ENCODE measurements around the gene IQGAP2.
"Not testable (repeated sequence)": the region's sequence is repeated elsewhere in the genome, so short reads cannot be mapped to it uniquely, and the experiment has no call there.

IQGAP2 gene

DNA sequence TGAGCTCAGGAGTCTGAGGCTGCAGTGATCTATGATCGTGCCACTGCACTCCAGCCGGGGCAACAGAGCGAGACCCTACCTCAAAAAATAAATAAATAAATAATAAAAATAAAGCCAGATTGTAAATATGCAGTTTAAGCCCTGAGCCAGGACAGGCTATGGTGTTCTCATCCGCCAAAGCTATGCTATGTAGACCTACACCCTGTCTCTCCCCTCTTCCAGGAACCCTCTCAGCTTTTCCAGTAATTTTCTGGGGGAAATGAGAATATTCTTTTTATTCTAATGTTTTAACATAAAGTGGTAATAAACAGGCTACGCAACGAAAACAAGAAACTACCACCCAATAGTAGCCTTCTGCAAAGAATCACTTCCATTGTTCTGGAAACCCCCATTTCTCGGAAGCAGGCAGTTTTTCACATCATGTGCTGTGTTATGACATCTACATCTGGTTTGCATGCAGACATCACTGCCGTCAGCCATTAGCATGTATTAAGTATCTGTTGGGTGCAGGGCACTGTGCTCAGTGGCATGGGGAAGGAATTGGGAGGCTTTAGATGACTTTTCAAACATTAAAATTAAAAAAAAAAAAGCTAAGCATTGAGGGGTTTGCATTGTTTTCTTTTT is 274.9 kb downstream of the IQGAP2 start:
- DNase-seq (ENCODE audit: low read depth) = no peak
- TF ChIP-seq, protein P1, sequence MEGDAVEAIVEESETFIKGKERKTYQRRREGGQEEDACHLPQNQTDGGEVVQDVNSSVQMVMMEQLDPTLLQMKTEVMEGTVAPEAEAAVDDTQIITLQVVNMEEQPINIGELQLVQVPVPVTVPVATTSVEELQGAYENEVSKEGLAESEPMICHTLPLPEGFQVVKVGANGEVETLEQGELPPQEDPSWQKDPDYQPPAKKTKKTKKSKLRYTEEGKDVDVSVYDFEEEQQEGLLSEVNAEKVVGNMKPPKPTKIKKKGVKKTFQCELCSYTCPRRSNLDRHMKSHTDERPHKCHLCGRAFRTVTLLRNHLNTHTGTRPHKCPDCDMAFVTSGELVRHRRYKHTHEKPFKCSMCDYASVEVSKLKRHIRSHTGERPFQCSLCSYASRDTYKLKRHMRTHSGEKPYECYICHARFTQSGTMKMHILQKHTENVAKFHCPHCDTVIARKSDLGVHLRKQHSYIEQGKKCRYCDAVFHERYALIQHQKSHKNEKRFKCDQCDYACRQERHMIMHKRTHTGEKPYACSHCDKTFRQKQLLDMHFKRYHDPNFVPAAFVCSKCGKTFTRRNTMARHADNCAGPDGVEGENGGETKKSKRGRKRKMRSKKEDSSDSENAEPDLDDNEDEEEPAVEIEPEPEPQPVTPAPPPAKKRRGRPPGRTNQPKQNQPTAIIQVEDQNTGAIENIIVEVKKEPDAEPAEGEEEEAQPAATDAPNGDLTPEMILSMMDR (conservative IDR thresholded peaks at IDR 0.05; ENCODE audit: low read depth, low read length) = no peak
- H3K4me3 ChIP-seq (ENCODE audit: low read depth, low read length) = no peak overlapping the region

DNA sequence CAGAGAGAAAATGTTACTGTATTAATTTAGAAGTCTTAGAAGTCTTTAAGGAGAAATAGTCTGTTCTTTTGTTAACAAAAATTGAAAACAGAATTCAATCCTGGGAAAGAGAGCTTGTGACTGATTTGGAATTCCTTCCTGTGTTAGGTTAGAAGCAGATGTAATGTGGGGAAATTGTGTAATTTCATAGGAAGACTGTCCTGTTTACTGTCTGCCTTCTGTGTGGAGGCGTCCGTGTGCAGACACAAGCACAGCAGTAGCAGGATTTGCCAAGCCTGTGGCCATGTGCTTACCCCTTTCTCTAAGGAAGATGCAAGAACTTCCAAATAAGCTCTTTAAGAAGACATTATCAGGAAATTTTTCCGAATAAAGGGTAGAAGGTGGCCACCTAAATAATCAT is 276.1 kb downstream of the IQGAP2 start:
- TF ChIP-seq, protein P1 (conservative IDR thresholded peaks at IDR 0.05; ENCODE audit: low read depth, low read length) = no peak
- no peak overlapping the region for H3K4me3 ChIP-seq (ENCODE audit: low read depth, low read length)
- DNase-seq (ENCODE audit: low read depth) = peak; percentile 84

DNA sequence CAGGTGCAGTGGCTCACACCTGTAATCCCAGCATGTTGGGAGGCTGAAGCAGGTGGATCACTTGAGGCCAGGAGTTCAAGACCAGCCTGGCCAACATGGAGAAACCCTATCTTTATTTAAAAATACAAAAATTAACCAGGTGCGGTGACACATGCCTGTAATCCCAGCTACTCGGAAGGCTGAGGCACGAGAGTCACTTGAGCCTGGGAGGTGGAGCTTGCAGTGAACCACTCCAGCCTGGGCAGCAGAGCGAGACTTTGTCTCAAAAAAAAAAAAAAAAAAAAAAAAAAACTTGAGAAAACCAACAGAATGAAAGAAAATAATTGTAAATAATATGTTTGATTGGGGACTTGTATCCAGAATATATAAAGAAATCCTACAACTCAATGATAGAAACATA is 277.7 kb downstream of the IQGAP2 start:
- not testable (repeated sequence) for H3K4me3 ChIP-seq (ENCODE audit: low read depth, low read length); DNase-seq (ENCODE audit: low read depth)

DNA sequence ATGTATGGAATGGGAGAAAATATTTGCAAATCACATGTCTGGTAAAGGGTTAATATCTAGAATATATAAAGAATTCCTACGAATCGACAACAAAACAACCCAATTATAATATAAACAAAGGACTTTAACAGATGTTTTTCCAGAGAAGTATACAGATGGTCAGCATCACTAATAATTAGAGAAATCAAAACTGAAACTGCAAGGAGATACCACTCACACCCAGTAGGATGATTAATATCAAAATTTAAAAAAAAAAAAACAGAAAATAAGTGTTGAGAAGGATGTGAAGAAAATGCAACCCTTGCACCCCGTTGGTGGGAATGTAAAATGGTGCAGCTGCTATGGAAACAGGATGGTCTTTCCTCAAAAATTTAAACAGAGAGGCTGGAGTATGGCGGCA is 278.2 kb downstream of the IQGAP2 start:
- TF ChIP-seq, protein P1 (conservative IDR thresholded peaks at IDR 0.05; ENCODE audit: low read depth, low read length) = no peak
- no peak for DNase-seq (ENCODE audit: low read depth)

DNA sequence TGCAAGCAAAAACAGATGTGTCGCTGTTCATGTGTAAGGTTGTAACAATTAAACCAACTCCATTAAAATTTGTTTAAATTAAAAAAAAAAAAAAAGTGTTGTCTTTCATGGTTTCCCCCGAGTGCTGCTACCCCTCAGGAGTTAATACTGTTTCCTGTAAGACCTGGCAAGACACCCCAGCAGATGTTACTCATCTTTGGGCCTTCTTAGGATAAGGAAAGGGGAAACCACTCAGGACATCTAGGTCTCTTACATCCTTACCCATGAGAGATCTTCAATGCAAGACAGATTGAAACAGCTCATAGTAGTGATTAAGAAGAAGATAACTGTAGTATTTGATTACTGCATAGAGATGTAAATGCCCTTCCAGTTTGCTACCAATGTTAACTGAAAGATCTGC is 279.3 kb downstream of the IQGAP2 start:
- TF ChIP-seq, protein P1 (conservative IDR thresholded peaks at IDR 0.05; ENCODE audit: low read depth, low read length) = no peak
- no peak for DNase-seq (ENCODE audit: low read depth)
- H3K4me3 ChIP-seq (ENCODE audit: low read depth, low read length) = no peak overlapping the region

More for the DNA sequence above, 278.2 kb downstream of the IQGAP2 start:
- H3K4me3 ChIP-seq (ENCODE audit: low read depth, low read length) = no peak overlapping the region

DNA sequence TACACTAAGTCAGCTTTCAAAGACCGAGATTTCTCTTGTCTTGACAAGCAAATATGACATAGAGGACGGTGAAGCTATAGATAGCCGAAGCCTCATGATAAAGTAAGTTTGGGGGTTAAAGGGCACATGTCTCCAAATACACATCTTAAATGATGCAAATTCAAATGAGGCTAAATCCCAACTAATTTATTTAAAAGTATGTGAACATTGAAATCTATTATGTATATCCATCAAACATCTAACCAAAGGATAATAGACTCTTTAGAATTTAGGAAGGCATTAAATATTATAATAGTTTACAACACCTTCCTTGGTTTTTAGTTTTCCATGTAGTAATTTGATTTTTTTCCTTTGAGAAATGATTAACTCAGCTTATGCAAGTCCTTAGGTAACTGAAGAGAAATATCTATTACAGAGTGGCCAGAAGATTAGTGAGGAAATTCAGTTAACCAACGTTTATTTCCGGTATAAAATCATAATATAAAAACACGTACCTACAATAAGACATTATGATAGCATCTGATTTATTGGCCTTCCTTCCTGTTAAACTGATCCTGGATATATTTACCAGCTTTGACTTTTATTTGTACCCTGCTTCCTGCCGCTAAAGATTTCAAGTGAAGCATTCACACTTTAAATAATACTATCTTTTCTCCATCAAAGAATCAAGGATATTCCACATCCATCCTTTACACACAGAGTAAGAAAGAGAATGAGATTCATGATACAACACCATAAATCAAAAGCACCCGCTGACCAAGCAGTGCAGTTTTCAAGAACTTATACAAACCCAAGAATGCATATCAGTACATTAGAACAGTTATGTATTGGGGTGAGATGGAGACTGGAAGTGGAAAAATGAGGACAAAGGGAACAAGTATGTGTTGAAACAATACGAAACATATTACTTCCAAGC is 281.0 kb downstream of the IQGAP2 start:
- DNase-seq (ENCODE audit: low read depth) = no peak
- TF ChIP-seq, protein P1 (conservative IDR thresholded peaks at IDR 0.05; ENCODE audit: low read depth, low read length) = no peak
- no peak overlapping the region for H3K4me3 ChIP-seq (ENCODE audit: low read depth, low read length)

DNA sequence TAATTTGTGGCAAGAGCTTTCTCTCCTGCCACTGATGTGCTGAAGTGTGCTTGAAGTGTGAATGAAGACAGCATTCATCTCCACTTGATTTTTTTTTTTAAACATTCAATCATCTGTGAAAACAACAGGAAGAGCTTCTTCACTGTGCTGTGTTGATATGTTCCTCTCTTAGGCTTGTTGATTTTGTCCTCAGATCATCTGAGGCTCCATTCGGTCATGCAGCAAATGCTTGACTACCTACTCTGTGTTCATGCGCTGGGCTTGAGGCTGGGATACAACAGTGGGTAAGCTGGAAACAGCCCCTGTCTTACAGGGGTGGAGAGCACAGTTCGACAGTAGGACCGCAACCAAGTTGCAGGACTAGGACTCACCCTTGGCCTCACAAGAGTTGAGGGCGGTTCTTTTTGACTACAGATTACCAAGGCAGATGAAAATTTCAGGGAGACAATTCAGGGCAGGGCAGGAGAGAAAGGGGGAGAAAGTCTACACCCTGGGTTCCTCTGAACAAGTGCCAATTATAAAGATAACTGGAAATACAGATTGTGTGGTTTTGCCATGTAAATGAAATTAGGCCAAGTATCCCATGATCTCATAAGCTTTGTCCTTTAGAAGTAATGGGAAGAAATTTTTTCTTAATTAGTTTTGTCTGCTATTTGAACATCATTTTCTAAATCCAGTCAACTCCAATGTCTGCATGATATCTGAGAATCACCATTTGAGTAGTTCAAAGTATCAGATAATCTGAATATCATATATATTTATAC is 281.9 kb downstream of the IQGAP2 start:
- H3K4me3 ChIP-seq (ENCODE audit: low read depth, low read length) = no peak overlapping the region
- DNase-seq (ENCODE audit: low read depth) = no peak
- TF ChIP-seq, protein P1 (conservative IDR thresholded peaks at IDR 0.05; ENCODE audit: low read depth, low read length) = no peak
